GM04504 (cell line): ENCODE data around the gene ANGPT4.
A peak's percentile ranks its signal among the peaks of the same experiment; 100 is the strongest.
"Not testable (repeated sequence)": the region's sequence is repeated elsewhere in the genome, so short reads cannot be mapped to it uniquely, and the experiment has no call there.

ENCODE experiments used
- DNase-seq: peaks from one replicate; pipeline ENCODE4 v3.0.0-alpha.2; 2012; ENCODE audit warnings: low read depth

ANGPT4 gene

GRCh38 chr20:873875-874607, 42.1 kb downstream of the ANGPT4 start:
- DNase-seq = no peak

DNA sequence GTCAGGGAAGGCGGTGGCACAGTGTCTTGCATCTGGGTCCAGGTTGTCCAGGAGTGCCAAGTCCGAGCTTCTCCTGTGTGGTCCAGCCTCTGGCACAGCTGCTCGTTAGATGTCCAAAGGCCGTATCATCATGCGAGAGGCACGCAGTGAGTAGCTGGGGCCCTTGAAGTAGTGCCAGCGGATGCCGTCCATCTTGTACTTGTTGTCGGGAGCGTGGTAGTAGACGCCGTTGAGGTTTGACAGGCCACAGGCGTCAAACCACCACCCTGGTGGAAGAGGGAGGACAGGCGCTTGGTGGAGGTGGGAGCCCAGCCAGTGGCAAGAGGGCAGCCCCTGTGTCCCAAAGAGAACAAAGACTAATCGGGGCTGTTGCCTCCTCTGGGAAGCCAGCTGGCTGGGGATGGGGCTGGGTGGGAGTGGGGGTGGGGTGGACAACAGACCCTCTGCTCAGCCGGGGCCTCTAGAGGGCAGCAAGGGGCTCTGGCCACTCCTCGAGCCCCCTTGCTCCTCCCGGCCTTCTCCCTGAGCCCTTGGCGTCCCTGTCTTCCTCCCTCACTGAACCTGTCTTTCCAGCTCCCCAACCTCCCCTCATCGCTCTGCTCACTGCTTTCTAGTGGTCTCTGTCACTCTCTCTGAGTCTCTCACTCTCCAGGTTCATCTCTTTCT, 43.1 kb downstream of the ANGPT4 start:
- no peak for DNase-seq

DNA sequence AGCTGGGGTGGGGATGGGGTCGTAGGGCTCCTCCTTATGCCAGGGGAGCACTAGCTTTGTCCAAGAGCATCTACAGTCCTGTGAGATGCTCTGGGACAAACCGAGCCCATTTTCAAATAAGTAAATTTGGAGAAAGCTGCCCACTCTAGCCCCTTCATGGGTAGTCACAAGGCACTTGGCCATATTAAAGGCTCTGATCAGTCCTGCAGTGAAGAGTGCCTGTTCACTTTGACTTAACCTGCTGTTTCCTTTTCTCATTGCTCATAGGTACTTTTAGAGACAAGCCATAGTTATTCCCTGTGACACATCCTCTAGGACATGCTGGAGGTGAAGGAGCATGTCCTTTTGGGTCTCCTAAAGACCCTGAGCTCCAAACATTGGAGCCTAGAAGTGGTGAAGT, 44.2 kb downstream of the ANGPT4 start:
- no peak for DNase-seq

- no peak for DNase-seq
Observed at GRCh38 chr20:871436-871835, 44.7 kb downstream of the ANGPT4 start.

GRCh38 chr20:870758-871157, 45.4 kb downstream of the ANGPT4 start:
- no peak for DNase-seq

GRCh38 chr20:869606-870005, 46.5 kb downstream of the ANGPT4 start:
- DNase-seq = no peak

DNA sequence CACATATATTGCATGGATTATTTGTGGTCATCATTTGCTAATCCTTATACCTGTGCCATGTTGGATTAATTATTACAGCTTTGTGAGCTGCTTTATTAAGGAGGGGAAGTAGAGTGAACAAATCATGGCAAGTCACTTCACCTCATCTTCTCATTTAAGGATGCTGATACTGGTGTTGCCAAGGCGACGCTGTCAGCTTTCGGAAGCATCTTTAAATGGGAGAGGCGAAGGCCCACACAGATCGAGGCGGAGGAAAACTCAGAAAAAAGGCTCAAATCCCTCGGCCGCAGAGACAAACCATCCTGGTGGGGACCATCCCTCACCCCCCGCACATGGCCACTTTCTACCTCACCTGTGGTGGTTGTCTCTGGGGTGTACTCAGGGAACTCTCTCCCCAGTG, 47.9 kb downstream of the ANGPT4 start:
- DNase-seq = no peak

- DNase-seq = no peak
Observed at GRCh38 chr20:865440-865839, 50.7 kb downstream of the ANGPT4 start.

- no peak for DNase-seq
Observed at GRCh38 chr20:860891-861290, 55.2 kb downstream of the ANGPT4 start.

GRCh38 chr20:859751-860231, 56.3 kb downstream of the ANGPT4 start:
- DNase-seq = no peak

DNA sequence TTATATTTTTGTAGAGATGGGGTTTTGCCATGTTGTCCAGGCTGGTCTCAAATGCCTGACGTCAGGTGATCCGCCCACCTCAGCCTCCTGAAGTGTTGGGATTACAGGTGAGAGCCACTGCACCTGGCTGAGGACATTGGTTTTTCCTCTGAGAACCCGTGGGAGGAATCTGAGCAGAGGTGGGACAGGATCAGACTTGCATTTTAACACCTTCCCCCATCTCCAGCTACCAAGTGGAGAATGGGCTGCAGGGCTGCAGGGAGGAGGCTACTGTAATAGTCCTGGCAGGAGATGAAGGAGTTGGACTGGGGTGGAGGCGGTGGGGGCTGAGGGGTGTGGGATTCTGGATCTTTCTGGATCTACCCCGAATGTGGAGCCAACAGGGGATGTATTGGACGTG, 58.1 kb downstream of the ANGPT4 start:
- no peak for DNase-seq

- peak; percentile 40 for DNase-seq
Observed at GRCh38 chr20:856361-856775, 59.8 kb downstream of the ANGPT4 start.

GRCh38 chr20:855466-856360, 60.4 kb downstream of the ANGPT4 start:
- DNase-seq = no peak

DNA sequence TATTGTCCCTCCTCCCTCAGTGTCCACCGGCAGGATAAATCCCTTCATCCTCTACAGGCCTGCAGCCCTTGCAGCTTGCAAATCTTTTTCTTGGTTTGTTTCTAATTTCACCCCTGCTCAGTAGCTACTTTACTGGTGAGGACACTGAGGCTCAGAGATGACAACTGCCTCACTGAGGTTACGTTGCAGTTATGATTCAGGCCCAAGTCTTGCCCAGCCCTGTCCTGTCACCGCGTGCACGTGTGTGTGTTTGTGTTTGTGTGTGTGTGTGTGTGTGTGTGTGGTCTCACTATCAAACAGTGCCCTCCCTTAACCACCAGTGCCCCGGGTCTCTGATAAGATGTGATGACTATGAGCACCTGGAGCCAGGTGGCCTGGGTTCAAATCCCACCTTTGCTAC, 61.5 kb downstream of the ANGPT4 start:
- DNase-seq = no peak

DNA sequence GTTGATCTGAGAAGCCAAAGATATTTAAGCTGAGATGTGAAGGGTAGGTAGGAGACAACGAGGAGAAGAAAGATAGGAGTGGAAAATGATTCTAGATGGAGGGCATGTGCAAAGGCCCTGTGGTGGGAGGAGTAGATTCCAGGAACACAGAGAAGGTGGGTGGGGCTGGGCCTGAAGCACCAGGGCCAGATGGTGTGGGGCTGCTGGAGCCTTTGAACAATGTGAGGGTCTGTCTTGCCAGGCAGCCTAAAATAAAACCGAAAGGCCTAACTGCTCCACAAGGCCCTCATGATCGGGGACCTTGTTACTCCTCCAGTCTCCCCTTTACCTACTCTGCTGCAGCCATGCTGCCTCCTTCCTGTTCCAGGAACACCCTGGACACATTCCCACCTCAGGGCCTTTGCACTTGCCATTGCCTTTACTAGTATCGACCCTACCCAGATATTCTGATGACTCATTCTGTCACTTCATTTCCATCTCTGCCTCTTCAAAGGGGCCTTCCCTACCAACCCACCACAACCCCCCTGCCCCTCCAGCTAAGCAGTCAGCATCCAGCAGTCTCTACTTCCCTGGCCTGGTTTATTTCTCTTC, 62.6 kb downstream of the ANGPT4 start:
- no peak for DNase-seq

- DNase-seq = not testable (repeated sequence)
Observed at GRCh38 chr20:848731-849130, 67.4 kb downstream of the ANGPT4 start.

GRCh38 chr20:848193-848592, 67.9 kb downstream of the ANGPT4 start:
- DNase-seq = no peak

DNA sequence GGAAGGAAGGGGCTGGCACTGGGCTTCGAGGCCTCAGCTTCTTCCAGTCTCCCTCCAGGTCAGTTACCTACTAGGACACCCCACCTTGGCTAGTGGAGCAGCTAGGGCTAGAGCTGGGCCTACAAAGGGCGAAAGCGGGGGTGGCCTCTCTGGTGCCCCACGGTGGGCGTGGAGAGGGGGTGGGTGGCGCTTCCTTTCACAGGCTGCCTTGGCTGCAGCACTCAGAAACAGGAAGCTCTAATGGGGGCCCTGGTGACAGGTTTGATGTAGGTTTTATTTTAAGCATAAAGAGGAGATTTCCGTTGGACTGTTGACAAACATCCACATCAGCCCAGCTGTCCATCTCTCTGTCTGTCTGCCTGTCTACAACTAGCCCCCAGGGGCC, 69.2 kb downstream of the ANGPT4 start:
- DNase-seq = no peak

GRCh38 chr20:845941-846893, 69.9 kb downstream of the ANGPT4 start:
- no peak for DNase-seq

GRCh38 chr20:845226-845868, 70.8 kb downstream of the ANGPT4 start:
- no peak for DNase-seq
